GM12891 (cell line): ENCODE data around the gene DLL3.
A peak's percentile ranks its signal among the peaks of the same experiment; 100 is the strongest.

Source experiments
- DNase-seq: peaks from one replicate; pipeline ENCODE4 v3.0.0; 2011; ENCODE audit warnings: low spot score; ENCODE audit not compliant: insufficient read length
- FAIRE-seq: peaks from 2 replicates; lab custom pipeline; 2011; peaks lifted over from hg19 to GRCh38; lab: Jason Lieb, UNC
- PAX5 ChIP-seq: IDR thresholded peaks from 2 replicates; pipeline ENCODE4 v1.6.1; 2011; ENCODE audit warnings: low read length, moderate library complexity, mild to moderate bottlenecking; ENCODE audit not compliant: insufficient read depth, severe bottlenecking
- POLR2A ChIP-seq: IDR thresholded peaks from 2 replicates; pipeline ENCODE4 v1.6.1; 2011; ENCODE audit warnings: low read depth, low read length, control low read depth
- POLR2AphosphoS5 ChIP-seq: IDR thresholded peaks from 2 replicates; pipeline ENCODE4 v1.6.1; 2011; ENCODE audit warnings: low read depth, low read length, control low read depth
- POU2F2 ChIP-seq: IDR thresholded peaks from 2 replicates; pipeline ENCODE4 v1.6.1; 2011; ENCODE audit warnings: low read depth, mild to moderate bottlenecking, control low read depth, low read length, moderate library complexity
- SPI1 ChIP-seq: IDR thresholded peaks from 2 replicates; pipeline ENCODE4 v1.6.1; 2011; ENCODE audit warnings: low read depth, low read length, control low read depth
- TAF1 ChIP-seq: IDR thresholded peaks from 2 replicates; pipeline ENCODE4 v1.6.1; 2011; ENCODE audit warnings: low read depth, low read length, control low read depth

Gene DLL3

GRCh38 chr19:39502640-39503417 is 4.1 kb downstream of the DLL3 start:
- peak; percentile 99 for FAIRE-seq
- TF ChIP-seq POLR2A: no peak
- peak; percentile 91 for DNase-seq

- TF ChIP-seq POLR2AphosphoS5 (no peak), PAX5 (no peak), SPI1 (no peak), POU2F2 (no peak), POLR2A (no peak), TAF1 (no peak)
- DNase-seq (no peak), FAIRE-seq (no peak)
These were observed 7.8 kb downstream of the DLL3 start for GRCh38 chr19:39506598-39506943.

- DNase-seq (peak; percentile 83), FAIRE-seq (peak; percentile 98)
- TF ChIP-seq POLR2A (no peak), TAF1 (no peak), POLR2AphosphoS5 (no peak), SPI1 (no peak), POU2F2 (no peak), PAX5 (no peak)
These were observed 8.4 kb downstream of the DLL3 start for GRCh38 chr19:39506944-39507714.

- TF ChIP-seq SPI1: no peak
- no peak for TF ChIP-seq PAX5
- no peak for TF ChIP-seq POU2F2
- TF ChIP-seq POLR2A: no peak
- no peak for TF ChIP-seq TAF1
- TF ChIP-seq POLR2AphosphoS5: no peak
- no peak for DNase-seq
- no peak for FAIRE-seq
These were observed 9.1 kb downstream of the DLL3 start for GRCh38 chr19:39507715-39508364.

GRCh38 chr19:39508629-39509028 is 9.9 kb downstream of the DLL3 start:
- DNase-seq: no peak
- TF ChIP-seq POLR2AphosphoS5 (no peak), TAF1 (no peak), POU2F2 (no peak), SPI1 (no peak), POLR2A (no peak), PAX5 (no peak)
- FAIRE-seq: no peak

- DNase-seq (no peak), FAIRE-seq (no peak)
- TF ChIP-seq POLR2A: no peak
These were observed 10.5 kb downstream of the DLL3 start for GRCh38 chr19:39509233-39509632.

- no peak for FAIRE-seq
- no peak for TF ChIP-seq POLR2AphosphoS5
- TF ChIP-seq POU2F2: no peak
- TF ChIP-seq PAX5: no peak
- TF ChIP-seq SPI1: no peak
- no peak for DNase-seq
These were observed 14.2 kb downstream of the DLL3 start for GRCh38 chr19:39512988-39513387.

- TF ChIP-seq TAF1 (no peak), POLR2AphosphoS5 (no peak), PAX5 (no peak), SPI1 (no peak), POU2F2 (no peak), POLR2A (no peak)
- FAIRE-seq (peak; percentile 76), DNase-seq (no peak)
These were observed 16.2 kb downstream of the DLL3 start, which contains the start of gene SELENOV for GRCh38 chr19:39514840-39515550. SELENOV (plus strand) TSS chr19:39515139; CDS start chr19:39515213, 74 bp downstream.

- DNase-seq (no peak), FAIRE-seq (no peak)
- TF ChIP-seq POLR2A: no peak
- TF ChIP-seq POU2F2: no peak
- TF ChIP-seq PAX5: no peak
- no peak for TF ChIP-seq POLR2AphosphoS5
- no peak for TF ChIP-seq SPI1
- TF ChIP-seq TAF1: no peak
These were observed 16.9 kb downstream of the DLL3 start for GRCh38 chr19:39515551-39516191.
